ENCODE data around the gene MYO18A.

DNA sequence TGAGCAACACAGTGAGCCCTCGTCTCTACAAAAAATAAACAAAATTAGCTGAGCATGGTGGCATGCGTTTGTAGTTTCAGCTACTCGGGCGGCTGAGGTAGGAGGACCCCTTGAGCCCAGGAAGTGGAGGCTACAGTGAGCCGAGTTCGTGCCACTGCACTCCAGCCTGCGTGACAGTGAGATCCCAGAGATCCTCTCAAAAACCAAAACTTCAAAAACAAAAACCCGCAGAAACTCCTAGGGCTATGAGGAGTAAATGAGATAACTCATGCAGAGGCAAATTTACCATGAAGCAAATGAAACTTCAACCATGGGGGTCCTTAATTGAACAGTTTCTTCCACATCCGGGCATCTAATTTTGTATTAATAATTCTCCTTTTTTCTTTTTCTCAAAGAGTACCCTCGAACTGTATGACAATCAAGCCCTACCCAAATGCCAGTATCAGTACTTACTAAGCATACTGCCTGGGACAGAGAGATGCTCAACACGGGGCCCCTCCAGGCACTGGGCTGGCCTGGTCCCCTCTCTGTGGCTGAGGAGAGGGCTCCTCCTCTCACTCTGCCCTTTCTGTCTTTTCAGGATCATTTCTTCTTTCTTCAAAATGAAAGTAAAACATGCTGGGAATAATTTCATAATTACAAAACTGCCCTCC lies 138.0 kb downstream of the MYO18A start:
- TF ChIP-seq, protein P1, sequence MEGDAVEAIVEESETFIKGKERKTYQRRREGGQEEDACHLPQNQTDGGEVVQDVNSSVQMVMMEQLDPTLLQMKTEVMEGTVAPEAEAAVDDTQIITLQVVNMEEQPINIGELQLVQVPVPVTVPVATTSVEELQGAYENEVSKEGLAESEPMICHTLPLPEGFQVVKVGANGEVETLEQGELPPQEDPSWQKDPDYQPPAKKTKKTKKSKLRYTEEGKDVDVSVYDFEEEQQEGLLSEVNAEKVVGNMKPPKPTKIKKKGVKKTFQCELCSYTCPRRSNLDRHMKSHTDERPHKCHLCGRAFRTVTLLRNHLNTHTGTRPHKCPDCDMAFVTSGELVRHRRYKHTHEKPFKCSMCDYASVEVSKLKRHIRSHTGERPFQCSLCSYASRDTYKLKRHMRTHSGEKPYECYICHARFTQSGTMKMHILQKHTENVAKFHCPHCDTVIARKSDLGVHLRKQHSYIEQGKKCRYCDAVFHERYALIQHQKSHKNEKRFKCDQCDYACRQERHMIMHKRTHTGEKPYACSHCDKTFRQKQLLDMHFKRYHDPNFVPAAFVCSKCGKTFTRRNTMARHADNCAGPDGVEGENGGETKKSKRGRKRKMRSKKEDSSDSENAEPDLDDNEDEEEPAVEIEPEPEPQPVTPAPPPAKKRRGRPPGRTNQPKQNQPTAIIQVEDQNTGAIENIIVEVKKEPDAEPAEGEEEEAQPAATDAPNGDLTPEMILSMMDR (IDR thresholded peaks at IDR 0.05 in 2 of 3, conservative IDR thresholded peaks at IDR 0.05 in 1 of 3; ENCODE audit: borderline replicate concordance in 1 of 3, insufficient read depth in 1 of 3, low read depth in 2 of 3, low read length in 2 of 3), result no peak
- TF ChIP-seq, protein P2, sequence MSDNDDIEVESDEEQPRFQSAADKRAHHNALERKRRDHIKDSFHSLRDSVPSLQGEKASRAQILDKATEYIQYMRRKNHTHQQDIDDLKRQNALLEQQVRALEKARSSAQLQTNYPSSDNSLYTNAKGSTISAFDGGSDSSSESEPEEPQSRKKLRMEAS (IDR thresholded peaks at IDR 0.05), result no peak
- TF ChIP-seq RAD21 (IDR thresholded peaks at IDR 0.05; ENCODE audit: low read depth) (no peak), EZH2 (IDR thresholded peaks at IDR 0.05) (no peak), POLR2AphosphoS5 (IDR thresholded peaks at IDR 0.05; ENCODE audit: low read depth, low read length) (no peak), CBX3 (IDR thresholded peaks at IDR 0.05; ENCODE audit: low read depth) (no peak), JUND (IDR thresholded peaks at IDR 0.05) (no peak), YY1 (IDR thresholded peaks at IDR 0.05; ENCODE audit: extremely low read depth, insufficient replicate concordance, low read depth, low read length) (no peak), ELF1 (IDR thresholded peaks at IDR 0.05; ENCODE audit: borderline replicate concordance, low read depth) (no peak), POLR2A (IDR thresholded peaks at IDR 0.05; ENCODE audit: borderline replicate concordance, extremely low read depth, insufficient read depth, insufficient read length) (no peak), SRF (IDR thresholded peaks at IDR 0.05; ENCODE audit: low read depth) (no peak)

Data from HCT116 (cell line).